ENCODE data around the gene ARPC1A.
A peak's percentile ranks its signal among the peaks of the same experiment; 100 is the strongest.
"Not testable (repeated sequence)": the region's sequence is repeated elsewhere in the genome, so short reads cannot be mapped to it uniquely, and the experiment has no call there.

ARPC1A gene

GRCh38 chr7:99372275-99373090 lies 46.8 kb downstream of the ARPC1A start:
- peak; percentile 25 for DNase-seq

- no peak for DNase-seq
These were observed 47.7 kb downstream of the ARPC1A start for GRCh38 chr7:99373091-99374066.

GRCh38 chr7:99374111-99375064 lies 48.7 kb downstream of the ARPC1A start, which contains the start of gene ARPC1B:
TSS of gene ARPC1B (plus strand) at chr7:99374730. CDS start at chr7:99385715, 10,985 bp downstream.
- DNase-seq = peak; percentile 84

- peak; percentile 61 for DNase-seq
These were observed 49.5 kb downstream of the ARPC1A start for GRCh38 chr7:99375070-99375807.

GRCh38 chr7:99379043-99379577 lies 53.4 kb downstream of the ARPC1A start:
- no peak for DNase-seq

- DNase-seq = not testable (repeated sequence)
These were observed 54.0 kb downstream of the ARPC1A start for GRCh38 chr7:99379693-99380031.

- no peak for DNase-seq
These were observed 54.5 kb downstream of the ARPC1A start for GRCh38 chr7:99380032-99380822.

GRCh38 chr7:99380823-99381663 lies 55.3 kb downstream of the ARPC1A start:
- DNase-seq = no peak

- DNase-seq = no peak
These were observed 56.0 kb downstream of the ARPC1A start for GRCh38 chr7:99381664-99382075.

GRCh38 chr7:99383203-99383602 lies 57.5 kb downstream of the ARPC1A start:
- no peak for DNase-seq

GRCh38 chr7:99383791-99384370 lies 58.2 kb downstream of the ARPC1A start:
- no peak for DNase-seq

GRCh38 chr7:99384523-99384922 lies 58.8 kb downstream of the ARPC1A start:
- DNase-seq = no peak

- no peak for DNase-seq
These were observed 59.9 kb downstream of the ARPC1A start for GRCh38 chr7:99385564-99385963.

- no peak for DNase-seq
These were observed 61.0 kb downstream of the ARPC1A start for GRCh38 chr7:99386584-99387238.

- not testable (repeated sequence) for DNase-seq
These were observed 61.5 kb downstream of the ARPC1A start for GRCh38 chr7:99387239-99387635.

GRCh38 chr7:99387912-99388311 lies 62.2 kb downstream of the ARPC1A start:
- no peak for DNase-seq

GRCh38 chr7:99389772-99390171 lies 64.1 kb downstream of the ARPC1A start:
- DNase-seq = no peak

- no peak for DNase-seq
These were observed 65.4 kb downstream of the ARPC1A start for GRCh38 chr7:99390941-99391602.

Data from NCI-H774 (cell line).